Activated T-helper 1 cell treated with Interleukin-2 at 50 U/mL for 16 hours (primary cell): ENCODE results near the gene NOTCH4.
A peak's percentile ranks its signal among the peaks of the same experiment; 100 is the strongest.

Experiments used
- DNase-seq: peaks from one replicate; pipeline ENCODE4 v3.0.0-alpha.2; 2020; ENCODE audit warnings: low read depth

The NOTCH4 gene

DNA sequence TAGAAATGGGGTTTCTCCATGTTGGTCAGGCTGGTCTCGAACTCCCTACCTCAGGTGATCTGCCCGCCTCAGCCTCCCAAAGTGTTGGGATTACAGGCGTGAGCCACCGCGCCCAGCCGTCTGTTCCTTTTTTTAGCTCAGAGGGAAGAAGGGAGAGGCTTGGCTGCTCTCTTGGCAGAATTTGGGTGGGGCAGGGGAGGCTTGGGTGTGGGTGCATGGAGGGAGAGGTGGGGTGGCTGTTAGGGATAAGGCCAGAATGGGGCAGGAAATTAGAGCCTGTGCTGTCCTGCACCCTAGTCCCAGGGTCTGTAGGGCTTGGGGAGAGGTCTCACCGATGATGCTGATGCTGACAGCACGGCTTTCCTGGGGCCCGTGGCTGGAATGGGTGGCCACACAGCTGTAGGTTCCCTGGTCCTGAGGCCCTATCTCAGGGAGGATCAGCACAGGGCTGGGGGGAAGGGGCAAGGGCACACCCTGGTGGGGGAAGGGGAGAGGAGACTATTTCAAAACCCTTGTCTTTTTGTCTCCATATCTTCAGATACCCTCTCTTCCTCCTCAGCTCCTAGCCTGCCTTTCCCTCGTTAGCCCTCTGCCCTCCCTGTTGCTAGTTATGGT, 41.8 kb downstream of the NOTCH4 start:
- DNase-seq: no peak

GRCh38 chr6:32181148-32181702, 42.6 kb downstream of the NOTCH4 start:
- no peak for DNase-seq

- DNase-seq: no peak
Measured at GRCh38 chr6:32179766-32180405, 44.0 kb downstream of the NOTCH4 start.

- DNase-seq: no peak
Measured at GRCh38 chr6:32178547-32179440, 45.1 kb downstream of the NOTCH4 start.

- peak; percentile 84 for DNase-seq
Measured at GRCh38 chr6:32177788-32178546, 45.9 kb downstream of the NOTCH4 start, which contains the start of gene RNF5. TSS of gene RNF5 (plus strand) at chr6:32178405. CDS start at chr6:32178512, 107 bp downstream.

GRCh38 chr6:32177183-32177787, 46.6 kb downstream of the NOTCH4 start:
- DNase-seq: no peak

DNA sequence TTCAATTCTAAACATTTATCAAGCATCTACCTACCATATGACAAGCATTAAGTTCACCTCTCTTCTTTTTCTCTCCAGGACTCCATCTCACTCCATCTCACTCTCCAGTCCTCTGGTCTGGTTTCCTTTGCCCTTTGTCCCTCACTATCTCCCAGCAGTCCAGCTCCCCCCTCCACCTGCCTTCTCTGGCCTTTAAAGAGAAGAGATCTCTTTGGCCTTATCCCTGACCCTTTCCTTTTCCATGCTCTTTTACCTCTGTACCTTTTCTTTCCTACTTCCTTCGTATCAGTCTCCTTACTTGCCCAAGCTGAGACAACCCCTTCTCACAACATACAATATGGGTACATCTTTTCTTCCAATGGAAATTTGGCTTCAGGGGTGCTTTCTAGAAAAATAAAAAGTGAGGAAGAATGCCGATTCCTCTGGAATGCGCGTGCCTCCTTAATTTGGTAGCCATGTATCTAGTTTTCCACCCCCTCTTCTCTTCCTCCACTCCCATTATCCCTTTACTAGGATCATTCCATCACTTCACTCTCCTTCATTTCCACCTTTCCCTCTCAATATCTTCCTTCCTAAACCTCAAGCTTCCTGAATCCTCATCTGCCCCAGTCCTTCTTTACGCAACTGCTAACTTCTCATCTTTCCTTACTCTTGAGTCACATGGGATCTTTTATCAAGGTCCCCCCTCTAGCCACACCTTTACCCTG, 47.2 kb downstream of the NOTCH4 start:
- DNase-seq: no peak

- peak; percentile 93 for DNase-seq
Measured at GRCh38 chr6:32175711-32176475, 48.0 kb downstream of the NOTCH4 start, which contains the start of gene AGPAT1. TSS of gene AGPAT1 (minus strand) at chr6:32176084. CDS start at chr6:32171496, 4,588 bp downstream.

- no peak for DNase-seq
Measured at GRCh38 chr6:32175322-32175710, 48.6 kb downstream of the NOTCH4 start.

GRCh38 chr6:32174416-32174815, 49.5 kb downstream of the NOTCH4 start:
- no peak for DNase-seq

GRCh38 chr6:32173051-32173727, 50.7 kb downstream of the NOTCH4 start:
- DNase-seq: no peak

GRCh38 chr6:32171234-32171633, 52.6 kb downstream of the NOTCH4 start:
- no peak for DNase-seq

DNA sequence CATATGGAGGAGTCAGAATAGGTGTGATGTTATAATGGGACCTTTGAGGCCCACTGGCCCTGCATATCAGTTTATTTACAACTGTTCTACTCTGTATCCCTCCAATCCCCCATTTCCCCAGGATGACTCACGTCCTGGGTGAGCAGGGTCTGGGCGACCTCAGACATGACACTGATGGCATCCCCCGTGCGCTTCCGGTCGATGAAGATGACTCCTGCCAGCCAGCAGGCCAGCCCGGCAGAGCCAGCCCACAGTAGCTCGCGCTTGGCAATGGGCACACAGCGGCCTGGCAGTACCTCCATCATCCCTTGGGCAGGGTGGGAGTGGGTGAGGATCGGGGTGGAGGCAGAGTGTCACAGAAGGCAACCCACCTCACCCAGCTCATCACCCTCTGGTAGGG, 53.6 kb downstream of the NOTCH4 start:
- DNase-seq: no peak

- DNase-seq: no peak
Measured at GRCh38 chr6:32168807-32169591, 54.9 kb downstream of the NOTCH4 start.

GRCh38 chr6:32168350-32168749, 55.5 kb downstream of the NOTCH4 start:
- DNase-seq: no peak

GRCh38 chr6:32167761-32168262, 56.1 kb downstream of the NOTCH4 start:
- DNase-seq: no peak

DNA sequence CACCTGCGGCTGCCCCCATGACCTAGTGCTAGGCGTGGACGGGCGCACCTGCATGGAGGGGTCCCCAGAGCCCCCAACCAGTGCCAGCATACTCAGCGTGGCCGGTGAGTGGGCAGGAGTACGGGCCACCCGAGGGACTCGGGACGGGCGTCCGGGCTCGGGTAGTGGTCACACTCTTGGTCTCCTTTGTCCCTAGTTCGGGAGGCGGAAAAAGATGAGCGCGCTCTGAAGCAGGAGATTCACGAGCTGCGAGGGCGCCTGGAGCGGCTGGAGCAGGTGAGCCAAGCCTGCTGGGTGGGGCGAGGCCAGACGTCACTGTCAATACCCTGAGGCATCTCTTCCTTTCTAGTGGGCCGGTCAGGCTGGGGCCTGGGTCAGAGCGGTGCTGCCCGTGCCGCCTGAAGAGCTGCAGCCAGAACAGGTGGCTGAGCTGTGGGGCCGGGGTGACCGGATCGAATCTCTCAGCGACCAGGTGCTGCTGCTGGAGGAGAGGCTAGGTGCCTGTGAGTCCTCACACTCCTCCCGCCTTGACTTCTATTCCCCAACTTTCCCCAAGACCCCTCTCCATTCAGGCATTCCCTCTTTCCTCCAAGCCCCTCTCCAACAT, 56.6 kb downstream of the NOTCH4 start:
- no peak for DNase-seq
